IPS-18c (cell line): Measurements from ENCODE around the gene NEAT1.
A peak's percentile ranks its signal among the peaks of the same experiment; 100 is the strongest.

ENCODE experiments used
- H3K4me3 ChIP-seq: 2 replicates; pipeline ENCODE4 v1.7.0; 2013; ENCODE audit warnings: low read depth, mild to moderate bottlenecking, low read length, moderate library complexity; ENCODE audit not compliant: insufficient read depth
- H3K9me3 ChIP-seq: one replicate; pipeline ENCODE4 v1.6.1; 2013; ENCODE audit warnings: mild to moderate bottlenecking, low read length, moderate library complexity; ENCODE audit not compliant: control insufficient read depth, insufficient read depth

Gene NEAT1

GRCh38 chr11:65478388-65479183 lies 56.0 kb downstream of the NEAT1 start:
- Histone ChIP-seq H3K4me3 (no peak overlapping the region), H3K9me3 (no peaks in the 10 kb centered on the region)

- no peak overlapping the region for H3K4me3 ChIP-seq
- no peaks in the 10 kb centered on the region for H3K9me3 ChIP-seq
These were observed 56.9 kb downstream of the NEAT1 start for GRCh38 chr11:65479184-65480145.

DNA sequence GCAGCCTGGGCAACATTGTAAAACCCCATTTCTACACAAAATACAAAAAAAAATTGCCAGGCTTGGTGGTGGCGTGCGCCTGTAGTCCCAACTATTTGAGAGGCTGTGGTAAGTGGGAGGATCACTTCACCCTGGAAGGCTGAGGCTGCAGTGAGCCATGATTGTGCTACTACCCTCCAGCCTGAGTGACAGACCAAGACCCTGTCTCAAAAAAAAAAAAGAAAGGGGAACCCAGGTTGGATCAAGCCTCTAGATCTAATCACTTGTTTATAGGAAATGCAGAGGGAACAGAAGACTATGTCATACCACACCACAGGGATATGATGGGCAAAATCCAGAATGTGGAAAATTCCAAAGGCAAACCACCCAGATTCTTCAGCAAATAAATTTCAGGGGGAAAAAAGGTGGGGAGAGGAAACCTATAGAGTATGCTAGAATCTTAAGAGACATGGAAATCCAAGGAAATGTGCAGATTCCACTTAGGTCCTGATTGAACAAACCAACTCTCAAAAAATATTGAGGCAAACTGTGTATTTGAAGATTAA lies 59.8 kb downstream of the NEAT1 start:
- no peak overlapping the region for H3K4me3 ChIP-seq
- H3K9me3 ChIP-seq = no peaks in the 10 kb centered on the region

GRCh38 chr11:65485920-65486219 lies 63.3 kb downstream of the NEAT1 start:
- Histone ChIP-seq H3K4me3 (no peak overlapping the region), H3K9me3 (no peaks in the 10 kb centered on the region)

GRCh38 chr11:65486570-65487466 lies 64.2 kb downstream of the NEAT1 start:
- Histone ChIP-seq H3K9me3 (no peaks in the 10 kb centered on the region), H3K4me3 (no peak overlapping the region)

GRCh38 chr11:65487467-65488272 lies 65.1 kb downstream of the NEAT1 start:
- H3K4me3 ChIP-seq = peak overlapping the region; percentile 29; the same call in 1 of the 2 replicates
- no peaks in the 10 kb centered on the region for H3K9me3 ChIP-seq

GRCh38 chr11:65488273-65489034 lies 65.9 kb downstream of the NEAT1 start:
- H3K4me3 ChIP-seq = peak overlapping the region; percentile 29
- no peaks in the 10 kb centered on the region for H3K9me3 ChIP-seq

DNA sequence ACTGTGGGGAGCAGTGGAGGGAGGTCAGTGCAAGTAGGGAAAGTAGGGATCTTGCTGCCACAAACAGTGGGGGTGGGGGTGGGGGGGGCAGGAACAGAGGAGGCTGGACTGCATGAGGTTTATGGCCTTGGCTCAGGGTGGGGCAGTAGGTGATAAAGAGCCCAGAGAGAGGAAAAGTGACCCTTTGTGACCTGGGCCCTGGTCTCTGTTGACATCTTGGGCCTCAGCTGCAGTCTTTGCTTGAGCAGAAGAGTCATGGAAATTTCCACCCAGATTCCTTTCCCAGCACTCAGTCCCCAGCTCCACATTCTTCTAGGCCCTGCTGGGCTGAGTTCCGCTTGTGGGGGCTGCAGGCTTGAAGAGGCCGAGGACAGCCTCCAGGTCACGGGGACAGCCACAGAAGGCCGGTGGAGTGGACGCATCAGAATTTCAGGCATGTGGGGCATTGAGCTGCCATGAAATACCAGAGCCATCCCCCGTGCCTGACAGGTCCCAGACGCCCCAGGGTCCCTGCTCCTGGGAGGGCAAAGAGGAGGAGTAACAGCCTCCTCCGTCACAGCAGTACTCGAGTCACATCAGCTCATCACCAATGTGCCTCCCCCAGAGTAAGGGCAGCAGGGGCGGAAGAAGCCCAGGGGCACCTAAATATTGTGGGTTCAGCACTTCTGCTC lies 66.6 kb downstream of the NEAT1 start:
- Histone ChIP-seq H3K4me3 (no peak overlapping the region), H3K9me3 (no peaks in the 10 kb centered on the region)

DNA sequence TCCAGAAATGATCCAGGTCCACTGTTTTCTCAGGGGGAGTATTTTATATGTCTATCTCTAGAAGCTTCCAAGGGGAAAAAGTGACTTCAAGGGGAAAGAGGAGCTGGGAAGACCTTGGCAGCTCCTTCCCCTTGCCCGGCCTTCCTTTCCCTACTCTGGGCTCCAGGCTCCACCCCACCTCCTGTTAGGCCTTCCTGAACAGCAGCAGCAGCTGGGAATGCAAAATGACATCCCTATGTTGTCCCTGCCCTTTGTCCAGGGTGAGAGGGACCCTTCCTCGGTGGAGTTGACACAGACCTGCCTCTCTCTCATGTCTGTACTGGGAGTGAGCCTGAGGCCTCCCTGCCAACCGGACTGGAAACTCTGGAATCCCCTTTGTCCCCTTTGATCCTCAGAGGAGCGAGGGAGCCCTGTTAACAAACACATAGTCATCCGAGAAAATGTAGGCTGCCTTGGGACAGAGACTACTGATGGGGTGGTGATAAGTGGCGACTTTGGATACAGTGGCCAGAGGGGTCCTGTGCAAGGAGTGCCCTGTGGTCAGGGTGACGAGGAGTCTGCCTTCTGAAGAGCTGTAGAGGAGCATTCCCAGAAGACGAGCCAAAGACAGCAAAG lies 67.2 kb downstream of the NEAT1 start:
- 0 out of 2 replicates have a peak overlapping the region, but pooled peaks have one; percentile 5 for H3K4me3 ChIP-seq

GRCh38 chr11:65491163-65491465 lies 68.5 kb downstream of the NEAT1 start:
- Histone ChIP-seq H3K4me3 (no peak overlapping the region), H3K9me3 (no peaks in the 10 kb centered on the region)

More for the DNA sequence above, 67.2 kb downstream of the NEAT1 start:
- no peaks in the 10 kb centered on the region for H3K9me3 ChIP-seq

GRCh38 chr11:65491614-65492386 lies 69.2 kb downstream of the NEAT1 start:
- H3K4me3 ChIP-seq = no peak overlapping the region
- H3K9me3 ChIP-seq = no peaks in the 10 kb centered on the region

DNA sequence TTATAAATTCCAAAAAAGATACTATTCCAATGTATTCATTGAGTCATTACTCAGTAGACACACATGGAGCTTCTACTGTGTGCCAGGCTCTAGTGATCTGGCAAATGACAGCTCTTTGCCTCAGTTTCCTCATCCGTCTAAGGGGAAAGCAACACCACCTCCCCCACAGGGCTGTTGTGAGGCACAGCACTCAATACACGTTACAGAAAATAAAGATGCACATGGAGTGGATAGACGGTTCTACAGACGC lies 69.7 kb downstream of the NEAT1 start:
- Histone ChIP-seq H3K9me3 (no peaks in the 10 kb centered on the region), H3K4me3 (no peak overlapping the region)

GRCh38 chr11:65492637-65493366 lies 70.2 kb downstream of the NEAT1 start:
- Histone ChIP-seq H3K4me3 (no peak overlapping the region), H3K9me3 (no peaks in the 10 kb centered on the region)
